Measurements from ENCODE around the gene EPHB2. TPM values are rescaled to one million over a fixed set of nuclear protein-coding genes. Genes with fewer than 3 reads are reported as not detected.

Gene EPHB2
- total and polyA plus RNA-seq, 2 of the 4 experiments (the other 2 are of a cell fraction), result 52.3 to 58.8 TPM

- TF ChIP-seq CTCF (conservative IDR thresholded peaks at IDR 0.05; ENCODE audit: low read depth, low read length), result no peak
Observed at GRCh38 chr1:22710701-22711049, at the start of gene EPHB2 (continued).

GRCh38 chr1:22661880-22662279 lies 48.8 kb upstream of the EPHB2 start:
- H2BK20ac ChIP-seq (ENCODE audit: low read depth, low read length), result no peak overlapping the region
- H4K91ac ChIP-seq (ENCODE audit: insufficient read depth, low read depth, low read length), result no peak overlapping the region
- intact Hi-C loops (cut with micrococcal nuclease) (loop anchor here (10.0 kb wide), 1 partner anchor 303 kb away; no protein-coding TSS in a partner anchor), in situ Hi-C loops (cut with MboI; ENCODE audit: low sequenced_read_pairs) (no loop called here), dilution Hi-C loops (cut with HindIII; ENCODE audit: low sequenced_read_pairs, unreplicated experiment) (no loop called here)
- H3K4me3 ChIP-seq (ENCODE audit: insufficient read depth, low read depth, low read length), result no peak overlapping the region
- H4K20me1 ChIP-seq (ENCODE audit: insufficient read depth, low read length), result no peaks in the 10 kb centered on the region
- no peak overlapping the region for H2AK9ac ChIP-seq (replicated peaks; ENCODE audit: low read depth, low read length, poor library complexity)
- H2AK5ac ChIP-seq (ENCODE audit: low read depth, low read length), result no peak overlapping the region
- no peaks in the 10 kb centered on the region for H3K9me1 ChIP-seq (ENCODE audit: insufficient read depth, low read length)
- no peak overlapping the region for H3K56ac ChIP-seq (ENCODE audit: extremely low read depth, insufficient read depth, low read length)
- H3K4me1 ChIP-seq (ENCODE audit: control insufficient read depth, insufficient read depth, low read length), result no peaks in the 10 kb centered on the region
- H3K9me3 ChIP-seq (ENCODE audit: control insufficient read depth, insufficient read depth, low read length), result no peaks in the 10 kb centered on the region
- no peak overlapping the region for H2BK5ac ChIP-seq (ENCODE audit: low read depth, low read length, poor library complexity, severe bottlenecking)
- no peak overlapping the region for H3K4ac ChIP-seq (ENCODE audit: low read depth, low read length)
- no peak for ATAC-seq (ENCODE audit: low read depth)
- CTCF ChIA-PET, result no interaction called here
- H2AFZ ChIP-seq (replicated peaks; ENCODE audit: low read length, poor library complexity), result no peak overlapping the region
- BruUV-seq (replicated peaks), result no TSS peak
- no peak overlapping the region for H3K4me2 ChIP-seq (ENCODE audit: low read depth, low read length)
- no peak overlapping the region for H3K18ac ChIP-seq (ENCODE audit: low read depth, low read length)
- no peaks in the 10 kb centered on the region for H3K79me1 ChIP-seq (ENCODE audit: low read depth in 1 of 2, low read length in 2 of 2)
- H2BK15ac ChIP-seq (ENCODE audit: low read depth, low read length), result no peak overlapping the region
- H4K8ac ChIP-seq (ENCODE audit: low read depth in 2 of 2, low read length in 2 of 2), result no peak overlapping the region
- H4K5ac ChIP-seq (ENCODE audit: low read depth, low read length), result no peak overlapping the region
- H3K14ac ChIP-seq (replicated peaks; ENCODE audit: low read depth, low read length), result no peak overlapping the region
- peaks cover 71% of the 10 kb centered on the region for H3K27me3 ChIP-seq (ENCODE audit: control insufficient read depth, insufficient read depth, low read length)
- no peak for DNase-seq
- no peak overlapping the region for H2BK120ac ChIP-seq (ENCODE audit: low read depth, low read length)
- no peak for TF ChIP-seq FOS (IDR thresholded peaks at IDR 0.05; ENCODE audit: low read depth, low read length)
- TF ChIP-seq SMC3 (IDR thresholded peaks at IDR 0.05; ENCODE audit: low read depth, low read length), result no peak
- TF ChIP-seq MAZ (IDR thresholded peaks at IDR 0.05; ENCODE audit: borderline replicate concordance, low read depth, low read length), result no peak
- TF ChIP-seq MAFK (IDR thresholded peaks at IDR 0.05; ENCODE audit: low read depth, low read length), result no peak
- TF ChIP-seq RCOR1 (IDR thresholded peaks at IDR 0.05; ENCODE audit: insufficient replicate concordance, low read length), result no peak
- TF ChIP-seq ELK1 (IDR thresholded peaks at IDR 0.05; ENCODE audit: borderline replicate concordance, low read depth, low read length), result no peak
- TF ChIP-seq MXI1 (IDR thresholded peaks at IDR 0.05; ENCODE audit: borderline replicate concordance, low read depth, low read length), result no peak
- TF ChIP-seq CEBPB (IDR thresholded peaks at IDR 0.05; ENCODE audit: low read depth, low read length), result no peak
- TF ChIP-seq BHLHE40 (IDR thresholded peaks at IDR 0.05; ENCODE audit: low read depth, low read length), result no peak
- TF ChIP-seq RAD21 (IDR thresholded peaks at IDR 0.05; ENCODE audit: low read length), result no peak
- TF ChIP-seq CTCF (conservative IDR thresholded peaks at IDR 0.05; ENCODE audit: low read depth, low read length), result no peak
- H3K27ac ChIP-seq (ENCODE audit: insufficient read depth, low read length), result no peak overlapping the region
- H3K9ac ChIP-seq (ENCODE audit: low read depth, low read length), result no peak overlapping the region
- POLR2A ChIA-PET (ENCODE audit: unreplicated experiment), result no interaction called here
- WGBS, 2 experiments (ENCODE audit: extremely low coverage in 2 of 2, insufficient read length in 1 of 2), result 60% methylated on average over 1 of the region's 2 CpGs; no CpG with 5 or more reads in 1 of the 2 experiments
- no peak overlapping the region for H3K23ac ChIP-seq (ENCODE audit: low read depth, low read length)
- no peaks in the 10 kb centered on the region for H3K36me3 ChIP-seq (ENCODE audit: control insufficient read depth, insufficient read depth, low read length)

Data from IMR-90 (cell line).